ENCODE measurements around the gene KCNH6.

GRCh38 chr17:63571632-63572310, 48.6 kb downstream of the KCNH6 start:
- no peak for TF ChIP-seq CTCF (IDR thresholded peaks at IDR 0.05; ENCODE audit: low read length)
- no peak for TF ChIP-seq EZH2phosphoT487 (IDR thresholded peaks at IDR 0.05; ENCODE audit: low read length)
- no peak for TF ChIP-seq EZH2 (optimal IDR thresholded peaks at IDR 0.05; ENCODE audit: low read depth, low read length)
